VCaP (cell line): ENCODE results near the gene PCGF1.
A peak's percentile ranks its signal among the peaks of the same experiment; 100 is the strongest.

Experiments
- H3K27ac ChIP-seq: fragments of 450-650 bp; 2 replicates; pipeline ENCODE4 v1.5.1; 2017
- TF ChIP-seq, protein P1 (sequence below): fragments of 450-650 bp; conservative IDR thresholded peaks from 2 replicates; pipeline ENCODE4 v1.5.1; 2017; ENCODE audit warnings: mild to moderate bottlenecking, moderate library complexity

Gene PCGF1

DNA sequence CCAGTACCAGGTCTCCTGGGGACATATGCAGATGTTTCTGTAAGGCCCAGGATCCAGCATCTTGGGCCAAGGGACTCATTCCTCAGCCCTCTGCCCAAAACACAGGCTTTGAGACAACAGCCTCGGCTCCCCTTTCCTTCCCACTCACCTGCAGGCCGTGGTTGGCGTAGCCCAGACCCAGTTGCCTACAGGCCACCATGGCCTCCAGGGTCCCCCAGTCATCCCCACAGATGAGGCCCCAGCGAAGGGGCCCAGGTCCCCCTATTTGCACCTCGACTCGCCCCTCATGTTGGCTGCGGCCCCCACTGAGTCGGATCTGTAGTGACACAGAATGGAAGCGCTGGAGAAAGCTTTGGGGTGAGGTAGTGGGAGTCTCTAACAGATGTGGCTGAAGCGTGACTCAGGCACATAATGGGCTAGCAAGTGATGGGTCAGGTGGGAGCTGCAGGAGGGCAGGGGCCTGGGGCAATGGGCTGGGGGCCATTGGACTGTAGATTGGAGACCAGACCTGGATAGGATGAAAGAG is 28.0 kb upstream of the PCGF1 start:
- no peak overlapping the region for H3K27ac ChIP-seq
- TF ChIP-seq, protein P1, sequence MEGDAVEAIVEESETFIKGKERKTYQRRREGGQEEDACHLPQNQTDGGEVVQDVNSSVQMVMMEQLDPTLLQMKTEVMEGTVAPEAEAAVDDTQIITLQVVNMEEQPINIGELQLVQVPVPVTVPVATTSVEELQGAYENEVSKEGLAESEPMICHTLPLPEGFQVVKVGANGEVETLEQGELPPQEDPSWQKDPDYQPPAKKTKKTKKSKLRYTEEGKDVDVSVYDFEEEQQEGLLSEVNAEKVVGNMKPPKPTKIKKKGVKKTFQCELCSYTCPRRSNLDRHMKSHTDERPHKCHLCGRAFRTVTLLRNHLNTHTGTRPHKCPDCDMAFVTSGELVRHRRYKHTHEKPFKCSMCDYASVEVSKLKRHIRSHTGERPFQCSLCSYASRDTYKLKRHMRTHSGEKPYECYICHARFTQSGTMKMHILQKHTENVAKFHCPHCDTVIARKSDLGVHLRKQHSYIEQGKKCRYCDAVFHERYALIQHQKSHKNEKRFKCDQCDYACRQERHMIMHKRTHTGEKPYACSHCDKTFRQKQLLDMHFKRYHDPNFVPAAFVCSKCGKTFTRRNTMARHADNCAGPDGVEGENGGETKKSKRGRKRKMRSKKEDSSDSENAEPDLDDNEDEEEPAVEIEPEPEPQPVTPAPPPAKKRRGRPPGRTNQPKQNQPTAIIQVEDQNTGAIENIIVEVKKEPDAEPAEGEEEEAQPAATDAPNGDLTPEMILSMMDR: no peak

DNA sequence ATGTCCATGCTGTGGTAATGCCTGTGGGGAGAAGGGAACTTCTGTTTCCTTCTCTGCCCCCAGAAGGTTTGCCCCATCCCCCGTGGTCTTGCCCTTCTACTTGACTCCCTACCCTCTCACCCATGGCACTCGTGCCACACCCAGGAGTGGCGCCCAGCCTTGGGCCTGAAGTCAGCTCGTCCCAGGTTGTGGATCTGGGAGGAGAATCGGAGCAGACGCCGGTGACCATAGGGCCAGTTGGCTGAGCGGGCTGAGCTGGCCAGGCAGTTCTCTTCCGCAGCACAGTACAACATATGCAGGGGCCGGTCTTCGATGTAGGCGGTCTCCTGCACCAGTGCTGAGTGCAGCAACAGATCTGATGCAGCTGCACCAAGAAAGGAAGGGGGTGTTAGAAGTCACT is 26.9 kb upstream of the PCGF1 start:
- TF ChIP-seq, protein P1: no peak
- no peak overlapping the region for H3K27ac ChIP-seq

DNA sequence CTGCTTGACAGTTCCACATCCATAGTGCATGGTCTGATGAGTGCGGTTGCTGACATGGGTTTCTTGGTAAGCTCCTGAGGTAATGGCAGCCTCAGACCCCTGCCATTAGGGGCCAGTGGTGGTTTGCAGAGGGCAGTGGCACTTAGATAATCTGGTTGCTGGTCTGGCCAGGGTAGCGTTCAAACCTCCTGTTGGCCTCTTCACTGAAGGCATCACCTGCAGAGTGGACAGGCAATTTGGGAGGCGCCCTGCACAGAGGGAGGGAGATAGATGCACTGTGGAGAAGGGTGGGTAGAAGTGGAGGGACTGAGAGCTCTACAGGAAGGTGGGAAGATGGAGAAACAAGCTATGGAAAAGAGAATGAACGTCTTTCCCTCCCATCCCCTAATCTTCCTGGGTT is 26.0 kb upstream of the PCGF1 start:
- H3K27ac ChIP-seq: no peak overlapping the region
- TF ChIP-seq, protein P1: no peak

DNA sequence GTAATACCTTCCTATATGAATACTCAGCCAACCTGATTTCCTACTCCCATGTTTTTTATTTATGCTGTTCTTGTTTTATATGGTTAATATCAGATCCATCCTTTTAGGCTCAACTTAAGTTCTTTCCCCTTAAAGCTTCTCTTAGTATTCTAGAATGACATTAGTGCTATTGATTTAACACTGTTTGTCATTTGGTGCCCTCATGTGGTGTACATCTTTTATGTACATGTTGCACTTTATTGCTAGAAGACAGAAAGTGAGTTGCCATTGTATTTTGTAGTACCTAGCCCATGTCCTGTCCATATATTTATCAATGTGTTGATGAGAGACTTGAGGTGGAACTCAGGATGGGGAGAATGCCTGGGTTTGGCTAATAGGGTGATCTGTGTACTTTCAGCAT is 24.7 kb upstream of the PCGF1 start:
- TF ChIP-seq, protein P1: peak; percentile 57
- no peak overlapping the region for H3K27ac ChIP-seq

DNA sequence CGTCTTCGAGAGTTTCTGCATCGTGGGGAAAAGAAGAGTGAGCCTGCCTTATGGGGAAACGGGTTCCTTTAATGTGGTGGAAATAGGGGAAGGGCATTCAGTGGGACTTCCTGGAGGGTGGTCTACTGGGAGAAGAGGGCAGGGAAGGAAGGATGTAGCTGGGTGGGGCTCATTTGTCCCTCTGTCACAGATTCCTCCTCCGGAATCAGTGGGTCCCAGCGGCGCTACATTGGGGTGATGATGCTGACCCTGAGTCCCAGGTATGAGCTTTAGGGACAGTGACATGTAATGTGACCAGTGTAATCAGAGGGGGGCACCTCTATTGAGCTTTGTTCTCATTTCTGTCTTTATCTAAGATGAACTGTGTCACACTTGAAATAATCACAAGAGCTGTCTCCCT is 24.2 kb upstream of the PCGF1 start:
- TF ChIP-seq, protein P1: no peak
- H3K27ac ChIP-seq: no peak overlapping the region

DNA sequence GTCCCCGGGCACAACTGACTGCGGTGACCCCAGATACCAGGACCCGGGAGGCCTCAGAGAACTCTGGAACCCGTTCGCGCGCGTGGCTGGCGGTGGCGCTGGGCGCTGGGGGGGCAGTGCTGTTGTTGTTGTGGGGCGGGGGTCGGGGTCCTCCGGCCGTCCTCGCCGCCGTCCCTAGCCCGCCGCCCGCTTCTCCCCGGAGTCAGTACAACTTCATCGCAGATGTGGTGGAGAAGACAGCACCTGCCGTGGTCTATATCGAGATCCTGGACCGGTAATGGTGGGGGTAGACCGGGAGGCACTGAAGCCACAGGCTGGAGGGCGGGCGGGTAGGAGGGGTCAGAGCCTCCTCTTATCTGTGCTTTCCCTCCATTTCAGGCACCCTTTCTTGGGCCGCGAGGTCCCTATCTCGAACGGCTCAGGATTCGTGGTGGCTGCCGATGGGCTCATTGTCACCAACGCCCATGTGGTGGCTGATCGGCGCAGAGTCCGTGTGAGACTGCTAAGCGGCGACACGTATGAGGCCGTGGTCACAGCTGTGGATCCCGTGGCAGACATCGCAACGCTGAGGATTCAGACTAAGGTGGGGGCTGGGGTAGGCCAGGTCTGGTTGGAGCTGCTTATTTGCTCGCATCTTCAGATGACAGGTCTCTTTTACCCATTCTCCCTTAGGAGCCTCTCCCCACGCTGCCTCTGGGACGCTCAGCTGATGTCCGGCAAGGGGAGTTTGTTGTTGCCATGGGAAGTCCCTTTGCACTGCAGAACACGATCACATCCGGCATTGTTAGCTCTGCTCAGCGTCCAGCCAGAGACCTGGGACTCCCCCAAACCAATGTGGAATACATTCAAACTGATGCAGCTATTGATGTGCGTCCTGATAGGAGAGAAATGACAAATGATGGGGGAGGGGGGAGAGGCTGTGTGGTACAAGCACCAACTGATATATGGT is 23.0 kb upstream of the PCGF1 start:
- peak overlapping the region; percentile 88 for H3K27ac ChIP-seq
- TF ChIP-seq, protein P1: no peak

DNA sequence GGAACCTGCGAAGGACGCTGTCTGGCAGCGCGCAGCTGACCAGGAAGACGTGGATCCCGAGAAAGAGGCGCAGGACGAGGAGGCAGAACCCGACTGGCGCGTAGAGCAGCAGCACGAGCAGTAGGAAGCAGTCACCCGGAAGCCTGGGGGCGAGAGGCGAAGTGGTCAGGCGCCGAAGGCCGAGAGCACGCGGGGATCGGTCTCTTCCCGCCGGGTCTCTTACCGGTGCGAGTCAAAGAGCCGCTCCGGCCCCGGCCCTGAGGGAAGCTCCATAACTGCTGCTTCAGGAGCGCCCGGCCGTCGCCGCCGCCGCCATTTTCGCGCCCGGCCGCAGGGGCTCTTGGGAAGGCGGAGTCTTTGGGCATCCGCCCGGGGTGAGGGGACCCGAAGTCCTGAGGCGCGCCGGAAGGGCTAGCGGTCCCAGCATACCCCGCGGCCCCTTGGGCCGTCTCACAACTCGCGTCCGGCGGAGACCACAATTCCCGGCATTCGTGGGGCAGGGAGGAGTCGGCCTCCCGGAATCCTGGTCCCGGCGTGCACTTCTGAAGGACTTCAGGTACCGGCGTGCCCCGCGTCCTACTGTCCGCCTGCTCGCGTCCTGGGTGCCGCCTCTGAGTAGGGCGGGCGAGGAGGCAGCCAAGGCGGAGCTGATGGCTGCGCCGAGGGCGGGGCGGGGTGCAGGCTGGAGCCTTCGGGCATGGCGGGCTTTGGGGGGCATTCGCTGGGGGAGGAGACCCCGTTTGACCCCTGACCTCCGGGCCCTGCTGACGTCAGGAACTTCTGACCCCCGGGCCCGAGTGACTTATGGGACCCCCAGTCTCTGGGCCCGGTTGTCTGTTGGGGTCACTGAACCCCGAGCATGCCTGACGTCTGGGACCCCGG is 22.1 kb upstream of the PCGF1 start, which contains the start of the genes AUP1 and HTRA2:
TSS of gene AUP1 (minus strand) at position 350 of the 882 bp plus-strand sequence. CDS start at position 273, 77 bp downstream.
TSS of gene HTRA2 (plus strand) at position 577 of the 882 bp plus-strand sequence. CDS start at position 651, 74 bp downstream.
- TF ChIP-seq, protein P1: no peak
- H3K27ac ChIP-seq: peak within 1 kb of the TSS; percentile 88
